ENCODE measurements around the gene SCAF8.

DNA sequence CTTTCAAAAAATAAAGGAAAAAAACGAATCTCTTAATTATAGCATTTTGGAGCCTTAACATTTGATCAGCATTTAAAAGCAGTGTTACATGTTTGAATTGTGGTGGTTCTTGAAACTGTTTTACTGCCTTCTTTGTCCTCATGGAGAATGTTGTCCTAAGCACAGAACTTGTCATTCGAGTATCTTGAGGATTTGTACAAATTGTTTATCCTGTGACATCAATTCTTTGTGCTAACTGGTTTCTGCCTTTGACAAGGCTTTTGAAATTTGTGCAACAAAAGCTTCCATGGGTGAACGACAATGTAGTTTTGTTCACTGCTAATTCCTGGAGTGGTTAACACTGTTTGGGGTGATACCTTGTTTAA lies 130.8 kb downstream of the SCAF8 start:
- TF ChIP-seq POLR2AphosphoS5 (IDR thresholded peaks at IDR 0.05; ENCODE audit: low read depth, low read length) (no peak), POLR2A (IDR thresholded peaks at IDR 0.05; ENCODE audit: low read depth, low read length) (no peak), TAF1 (IDR thresholded peaks at IDR 0.05; ENCODE audit: low read depth, low read length) (no peak), SPI1 (IDR thresholded peaks at IDR 0.05; ENCODE audit: low read depth, low read length) (no peak), POU2F2 (IDR thresholded peaks at IDR 0.05; ENCODE audit: low read depth, low read length) (no peak)
